Endothelial cell of umbilical vein (primary cell): ENCODE results near the gene TMEM108.

Experiments used
- EZH2 ChIP-seq: IDR thresholded peaks from 2 replicates; pipeline ENCODE4 v1.6.1; 2012; ENCODE audit warnings: borderline replicate concordance, low read depth, mild to moderate bottlenecking, moderate library complexity, low read length, inconsistent platforms; ENCODE audit not compliant: severe bottlenecking
- GATA2 ChIP-seq: IDR thresholded peaks from 2 replicates; pipeline ENCODE4 v1.7.0; 2011; ENCODE audit warnings: low read depth, mild to moderate bottlenecking, moderate library complexity, mixed read lengths, low read length; ENCODE audit not compliant: insufficient read length, insufficient read depth
- MYC ChIP-seq: IDR thresholded peaks from one replicate; pipeline ENCODE4 v1.6.1; 2011; ENCODE audit warnings: mild to moderate bottlenecking, low read depth, low read length
- POLR2A ChIP-seq: IDR thresholded peaks from 2 replicates; pipeline ENCODE4 v1.6.1; 2012; ENCODE audit warnings: low read depth, mild to moderate bottlenecking, control low read depth, low read length
- POLR2AphosphoS5 ChIP-seq: IDR thresholded peaks from 2 replicates; pipeline ENCODE4 v1.6.1; 2012; ENCODE audit warnings: low read depth, mild to moderate bottlenecking, control low read depth, low read length, moderate library complexity; ENCODE audit not compliant: insufficient read depth
- TF ChIP-seq, protein P1 (sequence below), 2 donors: IDR thresholded peaks; 1 replicate in 1 of 2; 2 replicates in 1 of 2; pipeline ENCODE4 v1.5.1; 2011; ENCODE audit warnings: low read length in 2 of 2, mild to moderate bottlenecking in 2 of 2, moderate library complexity in 2 of 2, control low read depth in 1 of 2, inconsistent platforms in 1 of 2, low read depth in 1 of 2; ENCODE audit not compliant: insufficient read depth in 1 of 2; ENCODE audit errors: extremely low read depth in 1 of 2

DNA sequence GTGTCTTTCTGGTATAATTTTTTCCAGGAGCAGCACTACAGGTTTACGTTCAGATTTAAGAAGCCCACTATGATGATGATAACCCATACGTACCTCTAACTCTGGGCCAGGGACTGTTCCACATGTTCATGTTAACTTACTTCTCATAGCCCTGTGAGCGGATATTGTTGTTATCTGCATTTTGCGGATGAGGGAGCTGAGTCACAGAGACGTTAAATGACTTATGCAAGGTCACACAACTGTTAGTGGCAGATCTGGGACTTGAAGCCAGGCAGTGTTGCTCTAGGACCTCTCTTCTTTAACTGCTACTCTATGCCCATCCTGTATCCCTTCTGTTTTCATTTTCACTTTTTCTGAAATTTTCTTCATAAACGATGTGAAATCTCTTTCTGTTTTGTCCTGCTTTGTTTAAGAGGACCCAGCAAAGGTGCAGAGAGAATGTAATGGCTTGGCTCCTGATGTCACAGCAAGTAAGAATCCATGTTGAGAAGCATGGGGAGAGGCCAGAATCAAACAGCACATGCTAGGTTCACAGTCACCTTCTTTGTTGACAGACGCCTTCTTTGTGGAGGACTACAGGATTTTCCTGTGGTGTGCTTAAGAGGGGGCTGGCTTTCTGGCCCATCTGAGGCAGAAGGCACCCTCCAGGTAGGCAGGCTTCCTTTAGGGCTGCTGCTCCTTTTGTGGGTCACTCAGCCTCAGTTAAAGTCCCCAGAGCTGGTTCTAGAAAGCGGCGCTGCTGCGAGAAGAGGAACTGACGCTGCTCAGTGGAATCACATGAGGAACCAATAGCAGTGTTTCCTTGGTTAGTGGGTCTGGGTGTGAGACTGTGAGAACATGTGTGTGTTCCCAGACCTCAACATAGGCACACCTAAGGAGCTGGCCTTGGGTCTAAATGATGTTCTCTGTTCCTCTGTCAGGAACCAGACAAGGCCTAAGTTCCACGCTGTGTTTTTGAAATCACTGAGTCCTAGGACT is 121.6 kb downstream of the TMEM108 start:
- TF ChIP-seq EZH2 = no peak
- TF ChIP-seq, protein P1, sequence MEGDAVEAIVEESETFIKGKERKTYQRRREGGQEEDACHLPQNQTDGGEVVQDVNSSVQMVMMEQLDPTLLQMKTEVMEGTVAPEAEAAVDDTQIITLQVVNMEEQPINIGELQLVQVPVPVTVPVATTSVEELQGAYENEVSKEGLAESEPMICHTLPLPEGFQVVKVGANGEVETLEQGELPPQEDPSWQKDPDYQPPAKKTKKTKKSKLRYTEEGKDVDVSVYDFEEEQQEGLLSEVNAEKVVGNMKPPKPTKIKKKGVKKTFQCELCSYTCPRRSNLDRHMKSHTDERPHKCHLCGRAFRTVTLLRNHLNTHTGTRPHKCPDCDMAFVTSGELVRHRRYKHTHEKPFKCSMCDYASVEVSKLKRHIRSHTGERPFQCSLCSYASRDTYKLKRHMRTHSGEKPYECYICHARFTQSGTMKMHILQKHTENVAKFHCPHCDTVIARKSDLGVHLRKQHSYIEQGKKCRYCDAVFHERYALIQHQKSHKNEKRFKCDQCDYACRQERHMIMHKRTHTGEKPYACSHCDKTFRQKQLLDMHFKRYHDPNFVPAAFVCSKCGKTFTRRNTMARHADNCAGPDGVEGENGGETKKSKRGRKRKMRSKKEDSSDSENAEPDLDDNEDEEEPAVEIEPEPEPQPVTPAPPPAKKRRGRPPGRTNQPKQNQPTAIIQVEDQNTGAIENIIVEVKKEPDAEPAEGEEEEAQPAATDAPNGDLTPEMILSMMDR (IDR thresholded peaks at IDR 0.05; ENCODE audit: extremely low read depth in 1 of 2, insufficient read depth in 1 of 2, low read depth in 1 of 2, low read length in 2 of 2) = no peak
- TF ChIP-seq POLR2A = no peak
- no peak for TF ChIP-seq GATA2
- no peak for TF ChIP-seq POLR2AphosphoS5
- TF ChIP-seq MYC = no peak
